Natural killer cell (primary cell): ENCODE measurements around the gene TBC1D4. TPM values are rescaled to one million over a fixed set of nuclear protein-coding genes. Genes with fewer than 3 reads are reported as not detected.

Experiments
- ATAC-seq, 3 donors: fragments of 150-1000 bp in 2 of 3; fragments of 200-7000 bp in 1 of 3; cut with Tn5 transposase; 1 replicate in 1 of 3; 2 replicates in 2 of 3; pipeline ENCODE4 v1.10.0; 2021; ENCODE audit warnings: mild to moderate bottlenecking in 2 of 3, moderate library complexity in 2 of 3
- DNase-seq, 2 donors: peaks; one replicate each; pipeline versions ENCODE4 v3.0.0 to v3.0.0-alpha.2; 2013 to 2021; ENCODE audit warnings: mixed read lengths in 1 of 2
- H3K27ac ChIP-seq: one replicate; pipeline ENCODE4 v1.5.1; 2013; ENCODE audit warnings: mild to moderate bottlenecking, low read length
- H3K27me3 ChIP-seq: one replicate; pipeline ENCODE4 v1.6.1; 2013; ENCODE audit warnings: low read length; ENCODE audit not compliant: control insufficient read depth, insufficient read depth
- H3K36me3 ChIP-seq: one replicate; pipeline ENCODE4 v1.6.1; 2013; ENCODE audit warnings: low read length; ENCODE audit not compliant: control insufficient read depth, insufficient read depth
- H3K4me1 ChIP-seq: one replicate; pipeline ENCODE4 v1.6.1; 2013; ENCODE audit warnings: low read length; ENCODE audit not compliant: control insufficient read depth, insufficient read depth
- H3K4me3 ChIP-seq: one replicate; pipeline ENCODE4 v1.5.1; 2013; ENCODE audit warnings: low read length
- H3K9me3 ChIP-seq: one replicate; pipeline ENCODE4 v1.6.1; 2013; ENCODE audit warnings: low read length; ENCODE audit not compliant: control insufficient read depth, insufficient read depth
- H3K27ac Mint-ChIP-seq, 2 donors: one replicate each; pipeline ENCODE4 v1.8.0; 2022; ENCODE audit warnings: mild to moderate bottlenecking in 2 of 2, mixed read lengths in 2 of 2, moderate library complexity in 1 of 2
- H3K27me3 Mint-ChIP-seq, 2 donors: one replicate each; pipeline ENCODE4 v1.8.0; 2022; ENCODE audit warnings: low read depth in 2 of 2, mixed read lengths in 2 of 2
- H3K36me3 Mint-ChIP-seq: one replicate; pipeline ENCODE4 v1.8.0; 2022; ENCODE audit warnings: mixed read lengths
- H3K4me1 Mint-ChIP-seq, 2 donors: one replicate each; pipeline ENCODE4 v1.8.0; 2022; ENCODE audit warnings: mixed read lengths in 2 of 2
- H3K4me3 Mint-ChIP-seq: one replicate; pipeline ENCODE4 v1.8.0; 2022; ENCODE audit warnings: mild to moderate bottlenecking, moderate library complexity, mixed read lengths
- H3K9me3 Mint-ChIP-seq, 2 donors: one replicate each; pipeline ENCODE4 v1.8.0; 2022; ENCODE audit warnings: mixed read lengths in 2 of 2
- CTCF ChIP-seq: fragments of 200-600 bp; IDR thresholded peaks from one replicate; pipeline ENCODE4 v1.8.0; 2022; ENCODE audit warnings: antibody characterized with exemption
- WGBS: methylation state at CpG from one replicate; pipeline ENCODE4 v1.1.7; 2013; ENCODE audit warnings: missing lambda C conversion rate; ENCODE audit not compliant: insufficient coverage; 5-methylcytosine and 5-hydroxymethylcytosine counted together
- intact Hi-C: fragments of 100-400 bp; cut with micrococcal nuclease; formaldehyde crosslinking; loops from one replicate; pipeline ENCODE4 v1.14.2; 2022
- total RNA-seq, 4 donors: library from RNA; stranded (reverse); fragments of 120-200 nt in 1 of 4; gene quantifications; one replicate each; pipeline versions ENCODE4 v1.2.3 to v1.2.4, GENCODE V29; 2013 to 2022

TBC1D4 gene
- total RNA-seq, 3 donors from 2014 or later (not counting 1 experiment from before 2014, with no cell fraction given) = 0.54 to 5.1 (median 3.7) TPM

GRCh38 chr13:75398072-75398471 is 83.9 kb downstream of the TBC1D4 start:
- TF ChIP-seq CTCF = no peak
- no peaks in the 10 kb centered on the region for H3K27me3 ChIP-seq
- Mint-ChIP-seq H3K27me3 (no peaks in the 10 kb centered on the region), H3K4me3 (no peak overlapping the region), H3K27ac (no peak overlapping the region), H3K4me1 (no peaks in the 10 kb centered on the region), H3K9me3 (peaks cover 0 to 2% of the 10 kb centered on the region in 2 donors), H3K36me3 (peaks cover 7% of the 10 kb centered on the region)
- H3K9me3 ChIP-seq = no peaks in the 10 kb centered on the region
- DNase-seq = no peak
- H3K4me1 ChIP-seq = no peaks in the 10 kb centered on the region
- 91% methylated on average over 6 of the region's 6 CpGs for WGBS
- intact Hi-C loops = no loop called here
- H3K4me3 ChIP-seq = no peak overlapping the region
- no peaks in the 10 kb centered on the region for H3K36me3 ChIP-seq
- ATAC-seq = no peak
- no peak overlapping the region for H3K27ac ChIP-seq

GRCh38 chr13:75395901-75396300 is 86.1 kb downstream of the TBC1D4 start:
- TF ChIP-seq CTCF = no peak
- no peaks in the 10 kb centered on the region for H3K9me3 ChIP-seq
- Mint-ChIP-seq H3K4me1 (no peaks in the 10 kb centered on the region), H3K9me3 (peaks cover 0 to 2% of the 10 kb centered on the region in 2 donors), H3K27me3 (no peaks in the 10 kb centered on the region), H3K4me3 (no peak overlapping the region), H3K27ac (no peak overlapping the region), H3K36me3 (peaks cover 7% of the 10 kb centered on the region)
- H3K36me3 ChIP-seq = no peaks in the 10 kb centered on the region
- no peaks in the 10 kb centered on the region for H3K4me1 ChIP-seq
- 79% methylated on average over 4 of the region's 4 CpGs for WGBS
- H3K4me3 ChIP-seq = no peak overlapping the region
- H3K27ac ChIP-seq = no peak overlapping the region
- intact Hi-C loops = no loop called here
- H3K27me3 ChIP-seq = no peaks in the 10 kb centered on the region
- DNase-seq = no peak
- no peak for ATAC-seq

GRCh38 chr13:75395066-75395465 is 86.9 kb downstream of the TBC1D4 start:
- Histone ChIP-seq H3K36me3 (no peaks in the 10 kb centered on the region), H3K27ac (no peak overlapping the region), H3K9me3 (no peaks in the 10 kb centered on the region), H3K4me1 (no peaks in the 10 kb centered on the region), H3K4me3 (no peak overlapping the region), H3K27me3 (no peaks in the 10 kb centered on the region)
- intact Hi-C loops = no loop called here
- DNase-seq = no peak
- WGBS = 83% methylated on average over 3 of the region's 5 CpGs
- Mint-ChIP-seq H3K4me1 (no peaks in the 10 kb centered on the region), H3K27ac (no peak overlapping the region), H3K9me3 (peaks cover 0 to 2% of the 10 kb centered on the region in 2 donors), H3K4me3 (no peak overlapping the region), H3K27me3 (no peaks in the 10 kb centered on the region), H3K36me3 (peaks cover 7% of the 10 kb centered on the region)
- ATAC-seq = peak in 2 of 3 donors; percentile 73 to 81
- TF ChIP-seq CTCF = no peak

- no peaks in the 10 kb centered on the region for H3K9me3 ChIP-seq
- DNase-seq = no peak
- no peaks in the 10 kb centered on the region for H3K4me1 ChIP-seq
- Mint-ChIP-seq H3K36me3 (peaks cover 7% of the 10 kb centered on the region), H3K27me3 (no peaks in the 10 kb centered on the region), H3K4me3 (no peak overlapping the region), H3K27ac (no peak overlapping the region), H3K4me1 (no peaks in the 10 kb centered on the region), H3K9me3 (peaks cover 0 to 2% of the 10 kb centered on the region in 2 donors)
- intact Hi-C loops = no loop called here
- no peak overlapping the region for H3K4me3 ChIP-seq
- TF ChIP-seq CTCF = no peak
- no peak overlapping the region for H3K27ac ChIP-seq
- 67% methylated on average over 5 of the region's 5 CpGs for WGBS
- no peak for ATAC-seq
- no peaks in the 10 kb centered on the region for H3K27me3 ChIP-seq
- H3K36me3 ChIP-seq = no peaks in the 10 kb centered on the region
These were observed 88.0 kb downstream of the TBC1D4 start for GRCh38 chr13:75393839-75394520.
